Measurements from ENCODE around the gene RAB6A. TPM values are rescaled to one million over a fixed set of nuclear protein-coding genes. Genes with fewer than 3 reads are reported as not detected.
"Not testable (repeated sequence)": the region's sequence is repeated elsewhere in the genome, so short reads cannot be mapped to it uniquely, and the experiment has no call there.

RAB6A gene
- total and polyA plus RNA-seq, 2 experiments from 2014 or later, result 119 to 218 TPM

DNA sequence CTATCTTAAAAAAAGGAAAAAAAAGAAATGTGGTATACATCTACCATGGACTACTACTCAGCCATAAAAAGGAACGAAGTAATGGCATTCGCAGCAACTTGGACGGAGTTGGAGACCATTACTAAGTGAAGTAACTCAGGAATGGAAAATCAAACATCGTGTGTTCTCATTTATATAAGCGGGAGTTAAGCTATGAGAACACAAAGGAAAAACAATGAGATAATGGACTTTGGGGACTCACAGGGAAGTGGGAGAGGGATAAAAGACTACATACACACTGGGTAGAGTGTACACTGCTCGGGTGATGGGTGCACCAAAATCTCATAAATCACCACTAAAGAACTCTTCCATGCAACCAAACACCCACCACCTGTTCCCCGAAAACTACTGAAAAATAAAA lies 11.8 kb downstream of the RAB6A start:
- Histone ChIP-seq H3K27me3 (no peaks in the 10 kb centered on the region), H3K27ac (no peak overlapping the region), H3K9me3 (ENCODE audit: low read depth) (no peaks in the 10 kb centered on the region), H3K36me3 (no peaks in the 10 kb centered on the region), H3K4me1 (ENCODE audit: low read depth) (no peaks in the 10 kb centered on the region), H3K4me3 (no peak overlapping the region)
- DNase-seq (ENCODE audit: low read depth in 1 of 2, low spot score in 1 of 2), result no peak
- no peak for TF ChIP-seq CTCF (IDR thresholded peaks at IDR 0.05; ENCODE audit: low read depth, low read length)

GRCh38 chr11:73748300-73748699 lies 12.6 kb downstream of the RAB6A start:
- H3K27me3 ChIP-seq, result no peaks in the 10 kb centered on the region

DNA sequence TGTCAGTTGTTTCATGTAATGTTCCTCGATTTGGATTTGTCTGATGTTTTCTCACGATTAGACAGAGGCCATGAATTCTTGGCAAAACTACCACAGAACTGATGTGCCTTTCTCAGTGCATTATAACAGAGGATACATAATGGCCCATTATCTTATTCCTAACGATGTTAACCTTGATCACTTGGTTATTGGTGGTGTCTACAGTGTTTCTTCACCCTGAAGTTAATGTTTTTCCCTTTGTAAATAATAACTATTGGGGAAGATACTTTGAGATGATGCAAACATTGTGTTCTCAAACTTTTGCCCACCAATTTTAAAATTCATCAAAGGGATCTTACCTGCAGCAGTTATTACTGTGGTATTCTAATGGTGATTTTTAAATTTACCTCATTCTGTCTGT lies 13.1 kb downstream of the RAB6A start:
- Histone ChIP-seq H3K4me3 (no peak overlapping the region), H3K4me1 (ENCODE audit: low read depth) (no peaks in the 10 kb centered on the region), H3K27ac (no peak overlapping the region), H3K9me3 (ENCODE audit: low read depth) (no peaks in the 10 kb centered on the region), H3K27me3 (no peaks in the 10 kb centered on the region), H3K36me3 (no peaks in the 10 kb centered on the region)
- DNase-seq (ENCODE audit: low read depth in 1 of 2, low spot score in 1 of 2), result no peak
- TF ChIP-seq CTCF (IDR thresholded peaks at IDR 0.05; ENCODE audit: low read depth, low read length), result no peak

More at GRCh38 chr11:73748300-73748699, 12.6 kb downstream of the RAB6A start:
- DNase-seq (ENCODE audit: low read depth in 1 of 2, low spot score in 1 of 2), result no peak
- TF ChIP-seq CTCF (IDR thresholded peaks at IDR 0.05; ENCODE audit: low read depth, low read length), result no peak
- no peaks in the 10 kb centered on the region for H3K36me3 ChIP-seq
- no peaks in the 10 kb centered on the region for H3K4me1 ChIP-seq (ENCODE audit: low read depth)
- H3K4me3 ChIP-seq, result no peak overlapping the region
- H3K9me3 ChIP-seq (ENCODE audit: low read depth), result no peaks in the 10 kb centered on the region
- no peak overlapping the region for H3K27ac ChIP-seq

DNA sequence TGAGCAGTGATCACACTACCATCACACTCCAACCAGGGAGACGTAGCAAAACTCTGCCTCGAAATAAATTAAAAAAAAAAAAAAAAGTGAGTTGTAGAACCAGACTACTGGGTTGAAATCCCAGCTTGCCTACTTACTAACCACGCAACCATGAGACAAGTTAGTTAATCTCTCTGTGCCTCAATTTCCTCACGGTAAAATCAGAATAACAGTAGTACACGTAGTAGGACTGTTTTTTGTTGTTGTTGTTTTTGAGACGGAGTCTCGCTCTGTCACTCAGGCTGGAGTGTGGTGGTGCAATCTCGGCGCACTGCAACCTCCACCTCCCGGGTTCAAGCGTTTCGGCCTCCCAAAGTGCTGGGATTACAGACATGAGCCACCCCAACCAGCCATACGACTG lies 14.2 kb downstream of the RAB6A start:
- no peak overlapping the region for H3K27ac ChIP-seq
- no peaks in the 10 kb centered on the region for H3K4me1 ChIP-seq (ENCODE audit: low read depth)
- no peak for DNase-seq (ENCODE audit: low read depth in 1 of 2, low spot score in 1 of 2)
- no peak for TF ChIP-seq CTCF (IDR thresholded peaks at IDR 0.05; ENCODE audit: low read depth, low read length)
- H3K36me3 ChIP-seq, result no peaks in the 10 kb centered on the region
- H3K9me3 ChIP-seq (ENCODE audit: low read depth), result no peaks in the 10 kb centered on the region
- no peak overlapping the region for H3K4me3 ChIP-seq
- H3K27me3 ChIP-seq, result no peaks in the 10 kb centered on the region

GRCh38 chr11:73743045-73743444 lies 17.8 kb downstream of the RAB6A start:
- Histone ChIP-seq H3K27ac (no peak overlapping the region), H3K9me3 (ENCODE audit: low read depth) (no peaks in the 10 kb centered on the region), H3K36me3 (no peaks in the 10 kb centered on the region), H3K27me3 (no peaks in the 10 kb centered on the region), H3K4me3 (no peak overlapping the region), H3K4me1 (ENCODE audit: low read depth) (no peaks in the 10 kb centered on the region)
- DNase-seq (ENCODE audit: low read depth in 1 of 2, low spot score in 1 of 2), result no peak
- no peak for TF ChIP-seq CTCF (IDR thresholded peaks at IDR 0.05; ENCODE audit: low read depth, low read length)

DNA sequence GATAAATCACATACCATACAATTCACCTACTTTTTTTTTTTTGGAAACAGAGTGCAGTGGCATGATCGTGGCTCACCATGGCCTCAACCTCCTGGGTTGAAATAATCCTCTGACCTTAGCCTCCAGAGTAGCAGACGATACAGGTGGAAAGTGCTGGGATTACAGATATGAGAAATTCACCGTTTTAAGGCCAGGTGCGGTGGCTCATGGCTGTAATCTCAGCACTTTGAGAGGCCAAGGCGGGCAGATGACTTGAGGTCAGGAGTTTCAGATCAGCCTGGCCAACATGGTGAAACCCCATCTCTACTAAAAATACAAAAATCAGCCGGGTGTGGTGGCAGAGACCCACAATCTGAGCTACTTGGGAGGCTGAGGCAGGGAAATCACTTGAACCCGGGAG lies 24.9 kb downstream of the RAB6A start:
- H3K9me3 ChIP-seq (ENCODE audit: low read depth); H3K27me3 ChIP-seq; H3K4me1 ChIP-seq (ENCODE audit: low read depth); H3K27ac ChIP-seq; DNase-seq (ENCODE audit: low read depth in 1 of 2, low spot score in 1 of 2); H3K4me3 ChIP-seq; H3K36me3 ChIP-seq: not testable (repeated sequence)

All from cardiac muscle cell (in vitro differentiated cells and primary cell).